Activated CD8-positive, alpha-beta memory T cell treated with anti-CD3 and anti-CD28 coated beads, Interleukin-2, amount 10 ng/mL, durations not matched to agents 7 days and 5 days (primary cell): ENCODE data around the gene ATP5F1B. TPM values are rescaled to one million over a fixed set of nuclear protein-coding genes. Genes with fewer than 3 reads are reported as not detected.
"Not testable (repeated sequence)": the region's sequence is repeated elsewhere in the genome, so short reads cannot be mapped to it uniquely, and the experiment has no call there.

Experiments
- ATAC-seq: fragments of 150-1000 bp; cut with Tn5 transposase; one replicate; pipeline ENCODE4 v1.10.0; 2021; ENCODE audit warnings: moderate library complexity
- CTCF ChIA-PET: fragments of 350-600 bp; sonication (Branson Sonifier 250); formaldehyde crosslinking; loops from one replicate; lab custom pipeline; 2021; ENCODE audit warnings: antibody characterized with exemption; lab: Charles Lee
- DNase-seq: peaks from one replicate; pipeline ENCODE4 v3.0.0-alpha.2; 2020
- H3K27ac Mint-ChIP-seq: one replicate; pipeline ENCODE4 v1.8.0; 2021; ENCODE audit warnings: mild to moderate bottlenecking, mixed read lengths
- H3K27me3 Mint-ChIP-seq: one replicate; pipeline ENCODE4 v1.8.0; 2021; ENCODE audit warnings: mixed read lengths
- H3K36me3 Mint-ChIP-seq: one replicate; pipeline ENCODE4 v1.8.0; 2021; ENCODE audit warnings: mild to moderate bottlenecking, mixed read lengths
- H3K4me1 Mint-ChIP-seq: one replicate; pipeline ENCODE4 v1.8.0; 2021; ENCODE audit warnings: mixed read lengths
- H3K4me3 Mint-ChIP-seq: one replicate; pipeline ENCODE4 v1.8.0; 2021; ENCODE audit warnings: mild to moderate bottlenecking, moderate library complexity, mixed read lengths
- H3K9me3 Mint-ChIP-seq: one replicate; pipeline ENCODE4 v1.8.0; 2022; ENCODE audit warnings: low read depth, mixed read lengths
- total RNA-seq, 2 experiments: library from RNA; stranded (reverse); gene quantifications; one replicate each; pipeline ENCODE4 v1.2.3, GENCODE V29; 2021

Gene ATP5F1B
- total RNA-seq, 2 experiments from 2014 or later = 583 to 726 TPM

GRCh38 chr12:56671608-56672007 lies 25.8 kb upstream of the ATP5F1B start:
- DNase-seq (no peak), ATAC-seq (no peak)
- no peaks in the 10 kb centered on the region for H3K9me3 Mint-ChIP-seq
- no peak overlapping the region for H3K4me3 Mint-ChIP-seq
- H3K36me3 Mint-ChIP-seq = peaks cover 51% of the 10 kb centered on the region
- CTCF ChIA-PET = interaction anchor here (0.8 to 1.1 kb wide), 3 partner anchors 12 to 70 kb away, joined by 3 to 4 read pairs (median 3); no protein-coding TSS in a partner anchor
- peak overlapping the region; percentile 56 for H3K27ac Mint-ChIP-seq
- peaks cover 46% of the 10 kb centered on the region for H3K4me1 Mint-ChIP-seq
- no peaks in the 10 kb centered on the region for H3K27me3 Mint-ChIP-seq

GRCh38 chr12:56670836-56671235 lies 25.1 kb upstream of the ATP5F1B start:
- Mint-ChIP-seq H3K27ac (no peak overlapping the region), H3K4me3 (no peak overlapping the region), H3K9me3 (no peaks in the 10 kb centered on the region), H3K4me1 (peaks cover 42% of the 10 kb centered on the region), H3K27me3 (no peaks in the 10 kb centered on the region), H3K36me3 (peaks cover 56% of the 10 kb centered on the region)
- ATAC-seq (no peak), DNase-seq (peak; percentile 7)
- CTCF ChIA-PET = interaction anchor here (1.3 to 1.8 kb wide), 2 partner anchors 12 to 34 kb away, joined by 5 read pairs; no protein-coding TSS in a partner anchor

GRCh38 chr12:56668197-56668457 lies 22.3 kb upstream of the ATP5F1B start:
- peak overlapping the region; percentile 7 for H3K27ac Mint-ChIP-seq
- H3K9me3 Mint-ChIP-seq = no peaks in the 10 kb centered on the region
- H3K36me3 Mint-ChIP-seq = peaks cover 69% of the 10 kb centered on the region
- no peak overlapping the region for H3K4me3 Mint-ChIP-seq
- H3K27me3 Mint-ChIP-seq = no peaks in the 10 kb centered on the region
- H3K4me1 Mint-ChIP-seq = peaks cover 29% of the 10 kb centered on the region
- no peak for DNase-seq
- CTCF ChIA-PET = interaction anchor here (0.6 to 1.6 kb wide), 3 partner anchors 10 to 521 kb away, joined by 3 to 7 read pairs (median 4); no protein-coding TSS in a partner anchor
- ATAC-seq = no peak

- Mint-ChIP-seq H3K36me3 (peaks cover 34% of the 10 kb centered on the region), H3K4me3 (no peak overlapping the region), H3K9me3 (no peaks in the 10 kb centered on the region), H3K4me1 (peaks cover 14% of the 10 kb centered on the region), H3K27me3 (no peaks in the 10 kb centered on the region), H3K27ac (no peak overlapping the region)
- DNase-seq (peak; percentile 33), ATAC-seq (no peak)
- CTCF ChIA-PET = interaction anchor here (1.1 kb wide), 1 partner anchor 14 kb away, joined by 3 read pairs; no protein-coding TSS in a partner anchor
Observed at GRCh38 chr12:56661979-56662638, 16.3 kb upstream of the ATP5F1B start.

- peak; percentile 39 for DNase-seq
- ATAC-seq = no peak
- no peak overlapping the region for H3K4me3 Mint-ChIP-seq
- peaks cover 14% of the 10 kb centered on the region for H3K4me1 Mint-ChIP-seq
- H3K36me3 Mint-ChIP-seq = peaks cover 33% of the 10 kb centered on the region
- CTCF ChIA-PET = interaction anchor here (1.1 kb wide), 1 partner anchor 14 kb away, joined by 3 read pairs; no protein-coding TSS in a partner anchor
- no peaks in the 10 kb centered on the region for H3K9me3 Mint-ChIP-seq
- H3K27me3 Mint-ChIP-seq = no peaks in the 10 kb centered on the region
- no peak overlapping the region for H3K27ac Mint-ChIP-seq
Observed at GRCh38 chr12:56661560-56661959, 15.8 kb upstream of the ATP5F1B start.

GRCh38 chr12:56658921-56659320 lies 13.1 kb upstream of the ATP5F1B start:
- Mint-ChIP-seq H3K4me3 (no peak overlapping the region), H3K9me3 (peaks cover 3% of the 10 kb centered on the region), H3K4me1 (peaks cover 12% of the 10 kb centered on the region), H3K27ac (no peak overlapping the region), H3K36me3 (peaks cover 24% of the 10 kb centered on the region), H3K27me3 (no peaks in the 10 kb centered on the region)
- CTCF ChIA-PET = interaction anchor here (1.3 to 1.4 kb wide), 2 partner anchors 11 to 13 kb away, joined by 4 to 5 read pairs; no protein-coding TSS in a partner anchor
- ATAC-seq (no peak), DNase-seq (no peak)

GRCh38 chr12:56657416-56658379 lies 11.9 kb upstream of the ATP5F1B start:
- Mint-ChIP-seq H3K4me1 (peaks cover 10% of the 10 kb centered on the region), H3K27ac (peak overlapping the region; percentile 32), H3K4me3 (no peak overlapping the region), H3K36me3 (peaks cover 23% of the 10 kb centered on the region), H3K9me3 (peaks cover 7% of the 10 kb centered on the region), H3K27me3 (no peaks in the 10 kb centered on the region)
- ATAC-seq (peak; percentile 73), DNase-seq (peak; percentile 33)
- CTCF ChIA-PET = interaction anchor here (0.7 to 1.4 kb wide), 2 partner anchors 13 to 145 kb away, joined by 3 to 5 read pairs; no protein-coding TSS in a partner anchor

- peaks cover 22% of the 10 kb centered on the region for H3K36me3 Mint-ChIP-seq
- H3K27me3 Mint-ChIP-seq, ATAC-seq, CTCF ChIA-PET, H3K27ac Mint-ChIP-seq, H3K4me3 Mint-ChIP-seq, H3K4me1 Mint-ChIP-seq, DNase-seq, H3K9me3 Mint-ChIP-seq: not testable (repeated sequence)
Observed at GRCh38 chr12:56653781-56654180, 8.0 kb upstream of the ATP5F1B start.

- Mint-ChIP-seq H3K4me1 (peaks cover 23% of the 10 kb centered on the region), H3K36me3 (peaks cover 32% of the 10 kb centered on the region), H3K27ac (peak overlapping the region; percentile 59)
- DNase-seq, ATAC-seq, H3K27me3 Mint-ChIP-seq, H3K4me3 Mint-ChIP-seq, H3K9me3 Mint-ChIP-seq: not testable (repeated sequence)
- CTCF ChIA-PET = interaction anchor here (1.3 to 5.8 kb wide), 2 partner anchors 12 to 19 kb away, joined by 3 to 54 read pairs; no protein-coding TSS in a partner anchor
Observed at GRCh38 chr12:56648023-56648422, 2.2 kb upstream of the ATP5F1B start.

GRCh38 chr12:56645201-56645716 lies 525 bp downstream of the ATP5F1B start:
- Mint-ChIP-seq H3K9me3 (no peaks in the 10 kb centered on the region), H3K27ac (peak overlapping the region; percentile 98), H3K27me3 (no peaks in the 10 kb centered on the region), H3K4me1 (peaks cover 35% of the 10 kb centered on the region), H3K36me3 (peaks cover 43% of the 10 kb centered on the region), H3K4me3 (peak overlapping the region; percentile 95)
- DNase-seq (no peak), ATAC-seq (no peak)
- CTCF ChIA-PET = interaction anchor here (1.0 to 5.8 kb wide), 4 partner anchors 10 to 123 kb away, joined by 3 to 54 read pairs (median 13); partner anchors contain the start of genes BAZ2A and RBMS2

- Mint-ChIP-seq H3K9me3 (no peaks in the 10 kb centered on the region), H3K4me3 (peak overlapping the region; percentile 95)
Observed at GRCh38 chr12:56644654-56645053, 1.1 kb downstream of the ATP5F1B start.

GRCh38 chr12:56641219-56641618 lies 4.6 kb downstream of the ATP5F1B start:
- no peak for DNase-seq
- H3K9me3 Mint-ChIP-seq = no peaks in the 10 kb centered on the region
- no peaks in the 10 kb centered on the region for H3K27me3 Mint-ChIP-seq
- no peak overlapping the region for H3K27ac Mint-ChIP-seq
- CTCF ChIA-PET = no interaction called here
- no peak for ATAC-seq
- peaks cover 58% of the 10 kb centered on the region for H3K4me1 Mint-ChIP-seq
- H3K36me3 Mint-ChIP-seq = peaks cover 65% of the 10 kb centered on the region
- no peak overlapping the region for H3K4me3 Mint-ChIP-seq

More at GRCh38 chr12:56644654-56645053, 1.1 kb downstream of the ATP5F1B start:
- DNase-seq (no peak), ATAC-seq (no peak)
- Mint-ChIP-seq H3K27ac (peak overlapping the region; percentile 98), H3K4me1 (peaks cover 38% of the 10 kb centered on the region), H3K27me3 (no peaks in the 10 kb centered on the region), H3K36me3 (peaks cover 47% of the 10 kb centered on the region)
- CTCF ChIA-PET = interaction anchor here (2.4 to 5.8 kb wide), 3 partner anchors 9 to 40 kb away, joined by 8 to 54 read pairs (median 18); partner anchors contain the start of gene BAZ2A

- Mint-ChIP-seq H3K36me3 (peaks cover 35% of the 10 kb centered on the region), H3K9me3 (no peaks in the 10 kb centered on the region), H3K4me1 (peaks cover 55% of the 10 kb centered on the region), H3K27me3 (no peaks in the 10 kb centered on the region), H3K4me3 (no peak overlapping the region), H3K27ac (peak overlapping the region; percentile 87)
- DNase-seq (no peak), ATAC-seq (no peak)
- CTCF ChIA-PET = interaction anchor here (2.1 to 4.4 kb wide), 2 partner anchors 10 to 35 kb away, joined by 6 to 54 read pairs; partner anchors contain the start of gene ATP5F1B
Observed at GRCh38 chr12:56637621-56638020, 8.2 kb downstream of the ATP5F1B start.
